ENCODE data around the gene PRMT1. TPM values are rescaled to one million over a fixed set of nuclear protein-coding genes. Genes with fewer than 3 reads are reported as not detected.

The PRMT1 gene
- total and polyA plus RNA-seq, 2 of the 13 experiments (the other 11 are each of a cell fraction or from before 2014, with no cell fraction given) = 324 to 374 TPM

GRCh38 chr19:49687566-49688316 is 10.7 kb downstream of the PRMT1 start (continued):
- TF ChIP-seq, protein P1, sequence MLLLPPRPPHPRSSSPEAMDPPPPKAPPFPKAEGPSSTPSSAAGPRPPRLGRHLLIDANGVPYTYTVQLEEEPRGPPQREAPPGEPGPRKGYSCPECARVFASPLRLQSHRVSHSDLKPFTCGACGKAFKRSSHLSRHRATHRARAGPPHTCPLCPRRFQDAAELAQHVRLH (CRISPR knock-in tag; IDR thresholded peaks at IDR 0.05; ENCODE audit: borderline replicate concordance, low read depth) = no peak

GRCh38 chr19:49688531-49689132 is 11.6 kb downstream of the PRMT1 start:
- Histone ChIP-seq H3K79me2 (ENCODE audit: insufficient read depth, low read length) (peaks cover 2% of the 10 kb centered on the region), H3K4me3 (replicated peaks in 1 of 3; ENCODE audit: insufficient read depth in 1 of 3, low read depth in 2 of 3, low read length in 3 of 3) (no peak overlapping the region), H3K27ac (ENCODE audit: extremely low read length, insufficient read depth, low read length) (no peak overlapping the region), H3K9ac (ENCODE audit: insufficient read depth, low read depth, low read length) (no peak overlapping the region), H3K9me3 (ENCODE audit: low read length) (no peaks in the 10 kb centered on the region), H2AFZ (ENCODE audit: low read length) (no peak overlapping the region), H3K36me3 (replicated peaks in 1 of 2; ENCODE audit: control insufficient read depth in 1 of 2, insufficient read depth in 2 of 2, low read length in 2 of 2) (peaks cover 21 to 41% of the 10 kb centered on the region in 2 experiments), H3K4me2 (ENCODE audit: low read depth, low read length) (no peak overlapping the region), H3K4me1 (ENCODE audit: insufficient read depth, low read length) (no peaks in the 10 kb centered on the region), H4K20me1 (ENCODE audit: insufficient read depth, low read length) (peaks cover 5% of the 10 kb centered on the region; the same call in 1 of the 2 replicates), H3K27me3 (ENCODE audit: control insufficient read depth in 1 of 2, insufficient read depth in 2 of 2, low read length in 2 of 2) (no peaks in the 10 kb centered on the region)
- ATAC-seq (no peak; the same call in 2 of the 3 replicates), DNase-seq (ENCODE audit: low spot score) (no peak), FAIRE-seq (no peak)
- ChIA-PET POLR2A (interaction anchor here (1.9 kb wide), 1 partner anchor 12 kb away, joined by 5 read pairs; no protein-coding TSS in a partner anchor), CTCF (ENCODE audit: low intra/inter-chr PET ratio, low total read pairs) (no interaction called here)
- TF ChIP-seq KDM2A (CRISPR knock-in tag; IDR thresholded peaks at IDR 0.05; ENCODE audit: borderline replicate concordance, low read depth) (peak; percentile 43; the same call in 1 of the 2 replicates), TAF1 (CRISPR knock-in tag; IDR thresholded peaks at IDR 0.05) (no peak), FOXK1 (CRISPR knock-in tag; IDR thresholded peaks at IDR 0.05; ENCODE audit: borderline replicate concordance, low read depth) (no peak), POLR2A (IDR thresholded peaks at IDR 0.05; ENCODE audit: insufficient read depth in 1 of 2, low read depth in 2 of 2, low read length in 2 of 2) (peak in 1 of 2 experiments; percentile 47; a peak in 1 of 4 replicates), POLR2AphosphoS5 (IDR thresholded peaks at IDR 0.05; ENCODE audit: low read depth, low read length) (peak; percentile 35; the same call in 1 of the 2 replicates), ZNF777 (CRISPR knock-in tag; IDR thresholded peaks at IDR 0.05) (no peak), ZBTB39 (CRISPR knock-in tag; IDR thresholded peaks at IDR 0.05) (no peak), RBFOX2 (IDR thresholded peaks at IDR 0.05; ENCODE audit: low read depth, low read length) (peak; percentile 0; the same call in 1 of the 2 replicates), SRY (CRISPR knock-in tag; IDR thresholded peaks at IDR 0.05) (no peak), ZSCAN29 (CRISPR knock-in tag; conservative IDR thresholded peaks at IDR 0.05) (no peak)
- intact Hi-C loops (cut with micrococcal nuclease; ENCODE audit: unreplicated experiment) = no loop called here
- in situ Hi-C loops (cut with HindIII; ENCODE audit: extremely low pct_ligation_motif_present, low pct_unique_long_range_greater_than_20kb) = no loop called here
- WGBS (ENCODE audit: low lambda C conversion rate) = 97% methylated on average over 10 of the region's 12 CpGs
- no TSS peak for BruUV-seq (replicated peaks)

Measured in HepG2 (cell line).